GM21381 (cell line): Measurements from ENCODE around the gene DLEC1.
"Not testable (repeated sequence)": the region's sequence is repeated elsewhere in the genome, so short reads cannot be mapped to it uniquely, and the experiment has no call there.

Experiments used
- ATAC-seq: cut with Tn5 transposase; IDR thresholded peaks from one replicate; pipeline ENCODE4 v1.9.1; 2021; ENCODE audit warnings: mild to moderate bottlenecking, moderate library complexity; ENCODE audit not compliant: unreplicated experiment

Gene DLEC1

DNA sequence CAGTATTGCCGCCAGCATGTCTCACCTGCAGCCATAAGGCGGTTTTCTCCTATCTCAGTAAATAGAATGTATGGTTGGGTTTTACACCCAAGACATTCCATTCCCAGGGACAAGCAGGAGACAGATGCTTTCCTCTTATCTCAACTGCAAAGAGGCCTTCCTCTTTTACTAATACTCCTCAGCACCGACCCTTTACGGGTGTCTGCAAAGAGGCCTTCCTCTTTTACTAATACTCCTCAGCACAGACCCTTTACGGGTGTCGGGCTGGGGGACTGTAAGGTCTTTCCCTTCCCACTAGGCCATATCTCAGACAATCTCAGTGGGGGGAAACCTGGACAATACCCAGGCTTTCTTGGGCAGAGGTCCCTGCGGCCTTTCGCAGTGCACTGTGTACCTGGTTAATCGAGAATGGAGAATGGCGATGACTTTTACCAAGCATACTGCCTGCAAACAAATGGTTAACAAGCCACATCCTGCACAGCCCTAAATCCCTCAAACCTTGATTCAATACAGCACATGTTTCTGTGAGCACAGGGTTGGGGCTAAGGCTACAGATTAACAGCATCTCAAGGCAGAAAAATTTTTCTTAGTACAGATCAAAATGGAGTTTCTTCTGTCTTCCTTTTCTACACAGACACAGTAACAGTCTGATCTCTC is 96.7 kb downstream of the DLEC1 start:
- not testable (repeated sequence) for ATAC-seq

DNA sequence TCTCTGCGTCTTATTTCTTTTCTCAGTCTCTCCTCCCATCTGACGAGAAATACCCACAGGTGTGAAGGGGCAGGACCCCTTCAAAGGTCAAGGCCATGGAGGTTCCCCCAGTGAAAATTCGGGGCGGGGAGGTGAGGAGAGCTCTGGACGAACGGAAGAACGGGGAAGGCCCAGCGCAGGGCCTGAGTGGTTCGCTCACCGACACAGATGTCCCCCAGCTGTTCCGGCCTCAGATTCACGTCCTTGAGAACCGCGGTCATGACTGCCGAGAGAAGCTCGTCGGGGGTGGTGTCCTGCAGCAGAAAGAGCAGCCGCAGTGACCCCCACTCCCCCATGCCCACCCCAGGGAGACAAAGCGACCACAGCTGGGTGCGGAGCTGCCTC is 97.4 kb downstream of the DLEC1 start:
- ATAC-seq = no peak

DNA sequence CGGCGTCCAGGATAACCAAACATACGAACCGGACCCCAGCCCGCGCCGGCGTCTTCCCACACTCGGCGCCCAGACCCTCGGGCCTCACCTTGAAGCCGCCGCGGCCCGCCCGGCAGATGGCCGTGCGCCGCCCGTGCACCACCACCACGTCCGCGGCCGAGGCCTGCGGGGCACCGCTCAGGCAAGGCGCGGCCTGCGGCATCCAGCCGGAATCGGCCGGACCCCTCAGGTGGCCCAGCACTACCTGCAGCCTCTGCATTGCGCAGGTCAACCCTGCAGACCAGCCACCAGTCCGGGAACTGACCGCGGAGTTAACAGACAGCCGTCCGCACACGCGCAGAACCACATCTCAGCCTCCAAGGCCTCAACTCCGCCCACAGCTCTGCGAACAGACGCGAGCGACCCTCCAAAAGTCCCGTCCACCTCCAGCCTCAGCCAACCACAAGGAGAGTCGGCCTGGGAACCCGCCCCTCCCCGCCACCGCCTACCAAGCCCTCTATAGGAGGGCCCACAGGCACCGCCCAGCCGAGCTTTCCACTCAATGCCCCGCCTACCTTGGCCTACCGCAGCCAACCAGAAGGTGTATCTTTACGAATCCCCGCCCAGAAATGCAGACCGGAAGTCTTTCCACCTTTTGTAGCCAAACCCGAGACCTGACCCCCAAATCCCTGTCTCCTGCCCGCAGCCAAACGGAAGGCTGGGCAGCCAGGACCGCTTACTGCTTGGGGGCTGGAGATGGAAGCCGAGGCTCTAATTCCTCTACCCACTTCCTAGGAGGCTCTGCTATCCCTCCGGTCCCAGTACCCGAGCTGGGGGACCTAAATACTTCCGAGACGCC is 98.0 kb downstream of the DLEC1 start, which contains the start of gene ACAA1:
Gene ACAA1, minus strand, starts transcription at position 351 of the 838 bp plus-strand sequence. Its CDS starts 92 bp downstream, at position 259.
- peak; percentile 87 for ATAC-seq

DNA sequence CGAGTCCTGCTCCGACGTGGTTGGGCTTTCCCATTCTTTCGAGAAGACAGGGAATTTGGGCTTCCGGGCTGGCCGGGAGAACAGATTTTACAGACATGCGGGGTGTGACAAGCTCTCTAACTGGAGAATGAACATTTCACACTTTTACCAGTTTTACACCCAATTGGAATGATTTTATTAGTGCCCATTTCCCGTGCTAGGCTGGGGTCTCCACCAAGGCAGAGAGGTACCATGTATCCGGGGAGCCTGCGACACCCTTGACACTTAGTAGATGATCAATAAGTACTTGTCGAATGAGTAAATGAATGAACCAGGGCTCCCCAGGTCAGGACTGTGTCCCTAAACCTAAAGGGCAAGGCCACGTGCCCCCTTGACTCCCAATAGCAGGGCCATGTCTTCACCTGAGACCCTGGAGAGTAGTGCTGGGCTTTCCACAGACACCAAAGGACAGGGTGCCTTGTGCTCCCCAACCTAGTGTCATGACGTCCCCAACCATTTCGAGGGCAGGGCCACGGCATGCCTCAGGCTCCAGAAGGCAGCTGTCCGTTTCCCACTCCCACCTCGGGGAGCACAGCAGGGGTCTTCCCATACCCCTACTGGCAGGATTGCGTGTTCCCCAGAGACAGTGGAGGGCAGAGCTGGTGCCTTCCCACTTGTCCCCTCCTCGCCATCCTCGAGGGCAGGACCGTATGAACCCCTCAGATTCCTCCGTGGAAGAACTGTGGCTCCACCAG is 98.8 kb downstream of the DLEC1 start:
- no peak for ATAC-seq

DNA sequence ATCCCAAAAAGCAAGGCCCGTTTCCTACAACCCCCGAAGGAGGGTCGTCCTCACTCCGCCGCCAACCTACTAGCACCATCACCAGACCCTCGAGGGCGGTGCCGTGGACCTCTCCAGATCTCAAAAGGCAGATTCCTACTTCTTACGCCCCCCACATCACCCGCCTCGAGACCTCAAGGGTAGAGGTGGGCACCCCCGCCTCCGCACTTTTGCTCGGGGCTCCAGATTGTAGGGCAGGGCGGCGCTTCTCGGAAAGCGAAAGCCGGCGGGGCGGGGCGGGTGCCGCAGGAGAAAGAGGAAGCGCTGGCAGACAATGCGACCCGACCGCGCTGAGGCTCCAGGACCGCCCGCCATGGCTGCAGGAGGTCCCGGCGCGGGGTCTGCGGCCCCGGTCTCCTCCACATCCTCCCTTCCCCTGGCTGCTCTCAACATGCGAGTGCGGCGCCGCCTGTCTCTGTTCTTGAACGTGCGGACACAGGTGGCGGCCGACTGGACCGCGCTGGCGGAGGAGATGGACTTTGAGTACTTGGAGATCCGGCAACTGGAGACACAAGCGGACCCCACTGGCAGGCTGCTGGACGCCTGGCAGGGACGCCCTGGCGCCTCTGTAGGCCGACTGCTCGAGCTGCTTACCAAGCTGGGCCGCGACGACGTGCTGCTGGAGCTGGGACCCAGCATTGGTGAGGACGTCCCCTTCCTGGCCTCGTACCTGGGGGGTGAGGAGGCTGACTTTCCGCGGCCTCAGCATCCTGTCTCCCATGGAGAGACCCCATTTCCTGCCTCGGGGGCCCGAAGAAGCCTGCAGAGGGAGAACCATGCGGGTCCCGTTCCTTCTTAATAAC is 99.6 kb downstream of the DLEC1 start, which contains the start of gene MYD88:
Gene MYD88, plus strand, starts transcription at position 313 of the 842 bp plus-strand sequence. Its CDS starts 40 bp downstream, at position 353.
- peak; percentile 46 for ATAC-seq

DNA sequence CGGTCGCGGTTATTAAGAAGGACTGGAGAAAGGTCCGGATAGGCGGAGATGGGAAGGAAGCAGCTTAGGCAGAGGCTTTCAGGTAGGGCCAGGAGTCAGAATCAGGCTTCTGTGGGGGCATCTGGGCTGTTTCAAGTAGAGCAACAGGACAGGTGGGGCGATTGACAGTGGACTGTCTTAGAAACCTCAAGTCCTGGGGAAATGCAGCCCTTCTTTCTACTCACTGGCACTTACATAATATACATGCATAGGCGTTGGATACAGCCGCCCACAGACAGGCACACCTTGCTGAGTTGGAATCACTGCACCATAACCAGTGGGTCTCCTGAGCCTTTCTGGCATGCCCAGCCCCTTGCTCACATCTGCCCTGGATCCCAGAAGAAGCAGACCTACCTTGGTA is 100.2 kb downstream of the DLEC1 start:
- no peak for ATAC-seq

DNA sequence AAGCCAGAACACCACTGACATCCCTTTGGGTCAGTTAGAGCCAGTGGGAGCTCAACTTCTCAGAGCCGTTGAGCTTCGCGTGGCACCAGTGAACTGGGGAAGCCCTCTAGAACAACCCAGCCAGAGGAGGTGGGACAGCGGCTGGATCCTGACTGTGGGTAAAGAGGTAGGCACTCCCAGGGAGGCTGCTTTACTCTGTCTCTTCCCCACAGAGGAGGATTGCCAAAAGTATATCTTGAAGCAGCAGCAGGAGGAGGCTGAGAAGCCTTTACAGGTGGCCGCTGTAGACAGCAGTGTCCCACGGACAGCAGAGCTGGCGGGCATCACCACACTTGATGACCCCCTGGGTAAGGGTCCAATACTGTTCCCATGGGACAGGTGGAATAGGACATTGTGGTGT is 100.6 kb downstream of the DLEC1 start:
- no peak for ATAC-seq

DNA sequence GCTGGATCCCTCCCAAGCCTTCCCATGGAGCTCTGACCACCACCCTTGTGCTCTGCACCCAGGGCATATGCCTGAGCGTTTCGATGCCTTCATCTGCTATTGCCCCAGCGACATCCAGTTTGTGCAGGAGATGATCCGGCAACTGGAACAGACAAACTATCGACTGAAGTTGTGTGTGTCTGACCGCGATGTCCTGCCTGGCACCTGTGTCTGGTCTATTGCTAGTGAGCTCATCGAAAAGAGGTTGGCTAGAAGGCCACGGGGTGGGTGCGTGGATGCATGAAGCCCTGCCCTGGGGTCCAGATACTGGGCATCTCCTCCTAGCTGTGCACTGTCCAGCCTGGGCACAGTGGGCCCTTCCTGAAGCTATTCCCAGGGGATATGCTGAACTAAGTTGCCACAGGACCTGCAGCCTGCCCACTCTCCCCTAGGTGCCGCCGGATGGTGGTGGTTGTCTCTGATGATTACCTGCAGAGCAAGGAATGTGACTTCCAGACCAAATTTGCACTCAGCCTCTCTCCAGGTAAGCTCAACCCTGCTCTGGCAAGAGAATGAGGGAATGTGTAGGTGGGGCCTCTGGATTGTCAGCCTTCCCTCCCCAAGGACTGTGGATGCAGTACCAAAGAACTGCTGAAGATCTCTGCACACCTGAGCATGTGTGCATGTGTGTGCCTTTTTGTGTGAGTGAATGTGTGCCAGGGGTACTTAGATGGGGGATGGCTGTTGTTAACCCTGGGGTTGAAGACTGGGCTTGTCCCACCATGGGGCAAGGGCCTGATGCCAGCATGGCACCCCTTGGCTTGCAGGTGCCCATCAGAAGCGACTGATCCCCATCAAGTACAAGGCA is 101.5 kb downstream of the DLEC1 start:
- ATAC-seq = no peak

DNA sequence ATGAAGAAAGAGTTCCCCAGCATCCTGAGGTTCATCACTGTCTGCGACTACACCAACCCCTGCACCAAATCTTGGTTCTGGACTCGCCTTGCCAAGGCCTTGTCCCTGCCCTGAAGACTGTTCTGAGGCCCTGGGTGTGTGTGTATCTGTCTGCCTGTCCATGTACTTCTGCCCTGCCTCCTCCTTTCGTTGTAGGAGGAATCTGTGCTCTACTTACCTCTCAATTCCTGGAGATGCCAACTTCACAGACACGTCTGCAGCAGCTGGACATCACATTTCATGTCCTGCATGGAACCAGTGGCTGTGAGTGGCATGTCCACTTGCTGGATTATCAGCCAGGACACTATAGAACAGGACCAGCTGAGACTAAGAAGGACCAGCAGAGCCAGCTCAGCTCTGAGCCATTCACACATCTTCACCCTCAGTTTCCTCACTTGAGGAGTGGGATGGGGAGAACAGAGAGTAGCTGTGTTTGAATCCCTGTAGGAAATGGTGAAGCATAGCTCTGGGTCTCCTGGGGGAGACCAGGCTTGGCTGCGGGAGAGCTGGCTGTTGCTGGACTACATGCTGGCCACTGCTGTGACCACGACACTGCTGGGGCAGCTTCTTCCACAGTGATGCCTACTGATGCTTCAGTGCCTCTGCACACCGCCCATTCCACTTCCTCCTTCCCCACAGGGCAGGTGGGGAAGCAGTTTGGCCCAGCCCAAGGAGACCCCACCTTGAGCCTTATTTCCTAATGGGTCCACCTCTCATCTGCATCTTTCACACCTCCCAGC is 102.4 kb downstream of the DLEC1 start:
- ATAC-seq = no peak

DNA sequence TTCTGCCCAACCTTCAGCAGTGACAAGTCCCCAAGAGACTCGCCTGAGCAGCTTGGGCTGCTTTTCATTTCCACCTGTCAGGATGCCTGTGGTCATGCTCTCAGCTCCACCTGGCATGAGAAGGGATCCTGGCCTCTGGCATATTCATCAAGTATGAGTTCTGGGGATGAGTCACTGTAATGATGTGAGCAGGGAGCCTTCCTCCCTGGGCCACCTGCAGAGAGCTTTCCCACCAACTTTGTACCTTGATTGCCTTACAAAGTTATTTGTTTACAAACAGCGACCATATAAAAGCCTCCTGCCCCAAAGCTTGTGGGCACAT is 102.9 kb downstream of the DLEC1 start:
- ATAC-seq = no peak

DNA sequence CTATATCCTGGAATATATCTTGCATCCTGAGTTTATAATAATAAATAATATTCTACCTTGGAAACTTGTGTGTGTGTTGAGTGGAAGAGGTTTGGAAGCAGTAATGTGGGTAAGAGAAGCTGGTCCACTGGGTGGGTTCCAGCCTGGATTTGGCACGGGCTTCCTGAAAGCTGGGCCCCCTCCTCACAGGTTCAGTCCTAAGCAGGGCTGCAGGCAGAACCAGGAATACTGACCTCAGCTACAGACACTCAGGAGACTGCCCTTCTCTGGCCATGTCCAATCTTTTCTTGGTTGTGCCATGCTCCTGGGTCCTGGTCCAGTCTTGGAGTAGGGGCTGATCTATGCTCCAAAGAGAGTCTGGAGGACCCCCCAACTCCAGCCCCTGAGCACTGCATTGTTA is 104.0 kb downstream of the DLEC1 start:
- ATAC-seq = no peak

DNA sequence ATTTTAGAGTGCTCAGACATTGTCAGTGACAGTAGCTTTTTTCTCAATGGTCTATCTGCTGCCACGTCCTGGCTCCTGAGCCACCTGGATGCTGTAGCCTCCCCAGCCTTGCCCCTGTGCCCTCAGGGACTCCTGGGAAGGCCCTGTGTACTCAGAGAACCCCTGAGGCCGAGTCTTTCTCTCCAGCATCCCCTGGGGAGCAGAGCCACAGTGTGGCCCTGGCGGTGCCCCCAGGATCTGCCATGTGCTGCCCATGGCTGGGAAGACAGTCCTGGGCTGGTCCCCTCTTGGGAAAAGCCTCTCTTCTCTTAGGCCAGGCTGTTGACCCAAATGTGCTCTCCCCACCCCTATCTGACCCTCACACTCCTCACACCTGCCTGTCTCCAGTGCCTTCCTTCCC is 104.5 kb downstream of the DLEC1 start:
- ATAC-seq = no peak

DNA sequence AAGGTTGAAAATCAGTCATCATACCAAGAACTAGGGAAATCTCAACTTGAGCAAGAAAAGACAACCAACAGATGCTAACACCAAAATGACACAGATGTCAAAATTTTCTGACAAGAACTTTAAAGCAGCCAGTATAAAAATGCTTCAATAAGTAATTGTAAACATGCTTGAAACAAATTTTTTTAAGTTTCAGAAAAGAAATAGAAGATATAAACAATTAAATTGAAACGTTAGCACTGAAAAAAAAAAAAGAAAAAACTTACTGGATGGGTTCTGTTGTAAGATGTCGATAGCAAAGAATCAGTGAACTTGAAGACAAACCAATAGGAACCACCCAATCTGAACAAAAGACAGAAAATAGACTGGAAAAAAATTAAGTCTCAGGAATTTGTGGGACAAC is 107.5 kb downstream of the DLEC1 start:
- ATAC-seq = no peak

DNA sequence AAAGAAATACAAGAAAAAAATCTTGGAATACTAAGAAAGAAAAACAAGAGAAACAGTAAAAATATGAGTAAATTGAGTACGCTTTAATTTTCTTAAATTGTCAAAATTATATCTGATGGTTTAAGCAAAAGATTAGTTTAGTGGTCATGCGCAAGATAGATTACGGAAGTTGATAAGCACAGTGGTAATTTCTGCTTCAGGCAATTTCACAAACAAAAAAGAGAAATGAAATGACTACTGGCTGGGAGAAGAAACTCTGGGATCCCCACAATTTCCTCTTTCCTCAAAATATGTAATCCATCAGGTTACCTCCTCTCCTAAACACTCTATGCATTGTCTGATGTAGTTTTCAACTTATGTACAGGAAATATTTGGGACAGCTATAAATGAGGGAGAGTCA is 108.4 kb downstream of the DLEC1 start:
- no peak for ATAC-seq

DNA sequence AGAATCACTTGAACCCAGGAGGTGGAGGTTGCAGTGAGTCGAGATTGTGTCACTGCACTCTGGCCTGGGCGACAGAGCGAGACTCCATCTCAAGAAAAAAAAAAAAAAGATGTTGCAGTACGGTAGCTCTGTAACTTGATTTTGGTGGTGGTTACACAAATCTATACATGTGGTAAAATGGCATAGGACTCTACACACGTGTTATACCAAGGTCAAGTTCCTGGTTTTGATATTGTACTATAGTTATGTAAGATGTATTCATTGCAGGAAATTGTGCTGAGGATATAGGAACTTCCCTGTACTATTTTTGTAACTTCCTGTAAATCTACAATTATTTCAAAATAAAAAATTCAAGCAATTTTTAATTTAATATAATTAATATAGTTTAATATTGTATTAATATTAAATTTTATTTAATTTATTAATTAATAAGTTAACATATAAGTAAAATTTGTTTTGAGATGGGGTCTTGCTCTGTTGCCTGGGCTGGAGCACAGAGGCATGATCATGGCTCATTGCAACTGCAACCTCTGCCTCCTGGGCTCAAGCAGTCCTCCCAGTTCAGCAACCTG is 109.4 kb downstream of the DLEC1 start:
- ATAC-seq = no peak

DNA sequence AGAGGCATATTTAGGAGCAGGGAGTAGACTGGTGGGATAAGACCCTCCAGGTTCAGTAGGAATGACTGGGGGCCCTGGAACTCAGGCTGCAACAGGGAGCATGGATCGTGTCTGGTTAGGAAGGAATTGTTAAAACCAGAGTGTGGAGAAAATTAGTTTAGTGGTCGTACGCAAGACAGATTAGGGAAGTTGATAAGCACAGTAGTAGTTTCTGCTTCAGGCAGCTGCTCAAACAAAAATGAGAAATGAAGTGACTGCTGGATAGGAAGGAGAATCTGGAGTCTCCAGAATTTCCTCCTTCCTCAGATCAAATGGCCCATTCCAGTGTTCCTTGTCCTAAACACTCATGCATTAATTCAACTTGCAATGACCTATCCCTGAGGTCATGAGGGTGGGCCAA is 110.7 kb downstream of the DLEC1 start:
- ATAC-seq = no peak

DNA sequence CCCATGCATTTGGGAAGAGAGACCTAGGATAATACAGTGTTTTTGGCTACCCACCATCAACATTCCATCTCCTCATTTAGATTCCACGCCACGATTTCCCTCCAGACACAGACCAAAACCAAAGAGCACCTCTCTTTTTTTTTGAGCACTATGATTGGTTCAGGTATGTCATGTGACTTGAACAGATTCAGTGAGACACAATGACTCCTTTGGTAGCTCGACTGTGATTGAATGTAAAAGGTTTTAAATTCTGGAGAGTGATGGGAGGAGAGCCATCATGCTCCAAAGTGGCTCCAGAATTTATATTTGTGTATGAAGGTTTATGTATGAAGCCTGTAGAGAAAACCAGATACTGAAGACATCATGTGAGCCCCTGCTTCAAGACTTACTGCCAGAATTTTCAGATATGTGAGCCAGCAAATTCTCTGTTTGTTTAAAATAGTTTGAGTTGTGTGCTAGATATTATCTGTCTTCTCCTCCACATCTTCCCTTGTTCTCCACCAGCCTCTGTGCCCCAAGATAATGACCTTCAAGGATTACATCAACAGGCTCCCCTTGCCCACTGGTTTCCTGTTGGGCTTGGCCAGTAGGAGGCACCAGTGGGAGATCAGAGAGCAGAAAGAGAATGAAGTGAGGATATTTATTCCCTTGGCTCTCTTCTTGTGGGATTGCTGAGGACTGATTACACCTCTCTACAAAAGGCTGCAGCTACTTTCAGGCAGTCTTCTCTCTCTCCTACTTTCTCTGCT is 111.9 kb downstream of the DLEC1 start:
- ATAC-seq = no peak

DNA sequence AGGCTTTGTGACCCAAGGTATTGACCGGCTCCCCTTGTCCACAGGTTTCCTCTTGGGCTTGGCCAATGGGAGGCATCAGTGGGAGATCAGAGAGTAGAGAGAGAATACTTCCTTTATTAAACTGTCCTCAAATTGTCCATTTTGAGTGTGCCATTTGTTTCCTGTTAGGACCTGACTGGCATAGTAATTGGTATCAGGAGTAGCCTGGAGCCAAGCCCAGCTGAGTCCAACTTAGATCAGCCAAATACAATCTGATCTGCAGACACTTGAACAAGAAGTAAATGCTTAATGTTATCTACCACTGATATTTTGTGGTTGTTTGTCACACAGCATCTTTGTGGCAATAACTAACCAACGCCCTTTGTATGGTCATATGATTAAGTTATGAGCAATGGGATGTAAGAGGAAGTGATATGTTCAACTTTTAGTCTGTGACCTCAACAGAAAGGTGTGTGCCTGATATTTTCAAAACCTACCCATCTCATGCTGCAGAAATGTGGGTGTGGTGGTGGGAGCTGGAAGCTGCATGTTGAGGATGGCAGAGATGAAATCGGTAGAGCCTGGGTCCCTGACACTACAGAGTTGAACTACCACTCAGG is 112.8 kb downstream of the DLEC1 start:
- no peak for ATAC-seq
